Neural crest cell (in vitro differentiated cells): ENCODE measurements around the gene CNDP2. TPM values are rescaled to one million over a fixed set of nuclear protein-coding genes. Genes with fewer than 3 reads are reported as not detected.
A peak's percentile ranks its signal among the peaks of the same experiment; 100 is the strongest.

Source experiments
- DNase-seq: peaks from one replicate; pipeline ENCODE4 v3.0.0; 2021; ENCODE audit warnings: low read depth, mixed read lengths, low spot score
- H3K27ac Mint-ChIP-seq: one replicate; pipeline ENCODE4 v1.8.0; 2021; ENCODE audit warnings: mild to moderate bottlenecking, mixed read lengths; ENCODE audit not compliant: unreplicated experiment
- H3K27me3 Mint-ChIP-seq: 2 replicates; pipeline ENCODE4 v1.8.0; 2021; ENCODE audit warnings: low read depth, mild to moderate bottlenecking, mixed read lengths
- H3K36me3 Mint-ChIP-seq: 2 replicates; pipeline ENCODE4 v1.8.0; 2021; ENCODE audit warnings: low read depth, mild to moderate bottlenecking, mixed read lengths
- H3K4me1 Mint-ChIP-seq: 2 replicates; pipeline ENCODE4 v1.8.0; 2021; ENCODE audit warnings: mixed read lengths
- H3K4me3 Mint-ChIP-seq: one replicate; pipeline ENCODE4 v1.8.0; 2021; ENCODE audit warnings: mild to moderate bottlenecking, mixed read lengths
- H3K9me3 Mint-ChIP-seq: 2 replicates; pipeline ENCODE4 v1.8.0; 2021; ENCODE audit warnings: mixed read lengths
- CTCF ChIP-seq: fragments of 200-600 bp; sonication (generic); conservative IDR thresholded peaks from 2 replicates; pipeline ENCODE4 v1.5.0; 2021; ENCODE audit warnings: antibody characterized with exemption, mild to moderate bottlenecking
- total RNA-seq: library from RNA; stranded (reverse); gene quantifications from 2 replicates; pipeline ENCODE4 v1.2.1, GENCODE V29; 2021

CNDP2 gene
- total RNA-seq, 1 donor from 2014 or later: 194 TPM

- TF ChIP-seq CTCF: no peak
- Mint-ChIP-seq H3K27ac (no peak overlapping the region), H3K4me1 (peaks cover 9% of the 10 kb centered on the region), H3K36me3 (peaks cover 28% of the 10 kb centered on the region), H3K9me3 (no peaks in the 10 kb centered on the region), H3K27me3 (no peaks in the 10 kb centered on the region), H3K4me3 (no peak overlapping the region)
- no peak for DNase-seq
These were observed 18.8 kb downstream of the CNDP2 start for GRCh38 chr18:74514860-74515495.

- TF ChIP-seq CTCF: no peak
- Mint-ChIP-seq H3K27me3 (no peaks in the 10 kb centered on the region), H3K27ac (no peak overlapping the region), H3K4me1 (peaks cover 9% of the 10 kb centered on the region), H3K4me3 (no peak overlapping the region), H3K36me3 (peaks cover 35% of the 10 kb centered on the region), H3K9me3 (no peaks in the 10 kb centered on the region)
- DNase-seq: no peak
These were observed 19.6 kb downstream of the CNDP2 start for GRCh38 chr18:74515620-74516231.

- Mint-ChIP-seq H3K36me3 (peaks cover 43% of the 10 kb centered on the region), H3K27ac (no peak overlapping the region), H3K4me1 (peaks cover 9% of the 10 kb centered on the region), H3K27me3 (no peaks in the 10 kb centered on the region), H3K4me3 (no peak overlapping the region), H3K9me3 (no peaks in the 10 kb centered on the region)
- no peak for DNase-seq
- no peak for TF ChIP-seq CTCF
These were observed 20.4 kb downstream of the CNDP2 start for GRCh38 chr18:74516271-74517235.

- H3K27me3 Mint-ChIP-seq: no peaks in the 10 kb centered on the region
- DNase-seq: no peak
- H3K4me3 Mint-ChIP-seq: no peak overlapping the region
- no peak for TF ChIP-seq CTCF
- H3K27ac Mint-ChIP-seq: peak overlapping the region; percentile 67
- H3K9me3 Mint-ChIP-seq: no peaks in the 10 kb centered on the region
- peaks cover 50% of the 10 kb centered on the region for H3K36me3 Mint-ChIP-seq
- H3K4me1 Mint-ChIP-seq: peaks cover 7% of the 10 kb centered on the region
These were observed 21.1 kb downstream of the CNDP2 start for GRCh38 chr18:74517236-74517630.

GRCh38 chr18:74518456-74519295 lies 22.5 kb downstream of the CNDP2 start:
- no peak for DNase-seq
- Mint-ChIP-seq H3K4me3 (no peak overlapping the region), H3K4me1 (peaks cover 13% of the 10 kb centered on the region), H3K27me3 (no peaks in the 10 kb centered on the region), H3K27ac (no peak overlapping the region), H3K9me3 (no peaks in the 10 kb centered on the region), H3K36me3 (peaks cover 56% of the 10 kb centered on the region)
- no peak for TF ChIP-seq CTCF
